GM18507 (cell line): ENCODE results near the gene ARHGEF7.

Experiments
- DNase-seq: peaks from one replicate; pipeline ENCODE4 v3.0.0; 2011; ENCODE audit warnings: low read depth; ENCODE audit not compliant: insufficient read length; ENCODE audit errors: extremely low spot score
- FAIRE-seq: peaks from 2 replicates; lab custom pipeline; 2011; peaks lifted over from hg19 to GRCh38; lab: Jason Lieb, UNC

The ARHGEF7 gene

DNA sequence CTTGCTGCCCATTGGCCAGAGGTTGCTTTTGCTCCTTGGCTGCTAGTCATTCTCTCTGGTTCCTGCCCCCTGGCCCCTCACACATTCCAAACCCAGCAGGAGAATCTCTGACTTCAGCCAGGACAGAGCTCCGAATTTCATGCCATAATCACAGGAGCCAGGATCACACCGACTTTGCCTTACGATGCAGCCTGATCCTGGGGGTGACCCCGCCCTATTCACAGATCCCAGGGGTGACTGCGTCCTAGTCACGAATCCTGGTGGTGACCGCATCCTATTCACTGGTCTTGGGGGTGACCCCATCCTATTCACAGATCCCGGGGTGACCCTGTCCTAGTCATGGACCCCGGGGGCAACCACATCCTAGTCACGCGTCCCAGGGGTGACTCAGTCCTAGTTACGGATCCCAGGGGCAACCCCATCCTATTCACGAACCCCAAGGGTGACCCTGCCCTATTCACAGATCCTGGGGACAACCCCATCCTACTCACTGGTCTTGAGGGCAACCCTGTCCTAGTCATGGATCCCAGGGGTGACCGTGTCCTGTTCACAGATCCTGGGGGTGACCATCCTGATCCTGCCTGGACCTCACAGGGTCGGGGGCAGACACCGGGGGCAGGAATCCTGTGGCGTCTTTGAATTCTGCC, 198.0 kb downstream of the ARHGEF7 start:
- no peak for DNase-seq
- FAIRE-seq, result no peak

DNA sequence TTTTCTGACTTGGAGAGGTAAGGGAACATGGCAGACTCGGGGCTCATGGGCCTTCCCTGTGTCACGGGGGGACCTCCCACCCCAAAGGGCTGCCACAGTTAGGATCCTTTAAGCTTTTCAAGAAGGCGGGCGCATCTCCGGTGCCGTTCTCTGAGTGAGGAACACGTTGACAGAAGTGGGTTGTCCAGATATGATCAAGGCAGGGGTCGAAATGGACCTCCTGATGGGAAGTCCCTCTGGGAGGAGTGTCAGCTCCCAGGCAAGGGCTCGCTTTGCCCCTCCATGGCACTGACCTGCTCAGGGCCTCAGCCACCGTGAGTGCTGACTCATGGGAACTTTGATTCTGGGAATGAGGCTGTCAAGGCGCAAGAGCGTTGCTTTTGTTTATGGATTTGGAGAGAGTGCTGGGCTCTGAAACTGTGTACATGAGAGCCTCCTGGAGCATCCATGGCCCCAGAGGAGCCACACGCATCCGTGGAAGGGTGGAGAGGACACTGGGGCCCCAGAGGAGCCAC, 198.9 kb downstream of the ARHGEF7 start:
- FAIRE-seq, result no peak
- no peak for DNase-seq

DNA sequence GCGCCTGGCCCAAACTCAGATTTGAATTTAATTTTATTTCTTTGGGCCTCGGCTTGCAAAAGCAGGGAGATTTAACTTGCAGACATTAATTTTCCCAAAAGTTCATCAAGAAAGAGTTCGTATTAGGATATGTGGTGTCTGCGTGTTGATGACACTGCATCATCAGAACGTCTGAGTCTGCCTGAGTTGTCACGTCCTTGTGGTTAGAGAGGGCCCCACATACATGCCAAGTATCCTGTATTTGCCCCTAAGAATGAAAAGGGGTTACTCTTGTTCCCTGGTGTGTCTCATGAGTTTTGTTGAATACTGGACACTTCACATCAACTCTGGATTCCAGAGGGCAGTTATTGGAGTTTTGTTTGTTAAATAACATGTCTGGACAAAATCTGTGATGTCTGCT, 199.7 kb downstream of the ARHGEF7 start:
- no peak for FAIRE-seq

DNA sequence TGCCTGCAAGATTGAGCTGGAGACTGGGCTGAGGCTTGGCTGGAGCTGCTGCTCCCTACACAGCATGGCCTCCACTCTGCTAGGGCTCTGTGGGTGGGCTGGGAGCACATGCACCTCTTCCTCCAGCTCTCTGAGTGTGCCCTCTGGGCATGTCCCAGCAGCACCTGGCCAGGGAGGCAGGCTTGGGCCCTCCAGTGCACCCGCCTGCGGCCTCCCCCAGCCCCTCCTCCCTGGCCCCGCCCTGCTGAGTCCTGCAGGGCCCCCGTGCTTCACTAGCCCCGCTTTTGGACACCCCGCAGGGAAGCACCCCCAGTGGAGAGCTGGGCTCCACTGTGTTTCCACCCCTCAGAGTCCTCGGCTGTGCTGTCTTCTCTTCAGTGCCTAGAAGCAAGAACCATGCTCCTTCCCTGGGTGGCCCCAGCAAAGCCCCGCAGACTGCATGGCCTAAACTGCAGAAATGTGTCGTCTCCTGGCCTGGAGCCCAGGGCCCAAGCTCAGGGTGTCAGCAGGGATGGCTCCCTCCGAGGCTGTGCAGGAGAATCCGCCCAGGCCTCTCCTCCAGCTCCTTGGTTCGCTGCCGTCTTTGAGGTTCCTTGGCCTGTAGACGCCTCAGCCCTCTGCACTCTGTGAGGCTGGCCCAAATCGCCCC, 200.4 kb downstream of the ARHGEF7 start:
- DNase-seq, result no peak
- no peak for FAIRE-seq

More for the DNA sequence above, 199.7 kb downstream of the ARHGEF7 start:
- DNase-seq, result no peak

DNA sequence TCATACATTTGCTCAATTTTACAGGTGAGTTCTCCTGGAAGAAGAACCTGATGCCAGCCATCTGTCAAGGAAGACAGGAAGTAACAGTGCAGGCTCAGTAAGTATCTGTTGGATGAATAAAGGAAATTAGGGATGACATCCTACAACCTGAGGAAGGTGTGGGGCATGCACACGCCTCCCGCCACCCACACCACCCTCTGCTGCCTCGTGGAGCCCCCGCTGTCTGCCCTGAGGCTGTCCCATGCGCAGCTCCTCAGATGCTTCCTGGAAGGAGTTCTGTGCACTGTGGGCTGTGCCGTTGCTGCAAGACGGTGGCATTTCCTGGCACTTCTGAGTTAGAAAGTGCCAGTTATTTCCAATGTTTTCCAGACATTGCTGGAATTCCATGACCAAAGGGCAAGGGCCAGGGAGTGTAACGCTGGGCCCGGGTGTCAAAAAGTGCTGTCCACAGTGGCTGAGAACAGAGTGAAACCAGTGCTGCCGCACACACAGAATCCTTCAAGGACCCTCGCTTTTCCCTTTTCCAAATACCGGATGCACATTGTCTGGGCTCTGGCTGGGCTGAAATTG, 201.1 kb downstream of the ARHGEF7 start:
- FAIRE-seq (no peak), DNase-seq (no peak)

DNA sequence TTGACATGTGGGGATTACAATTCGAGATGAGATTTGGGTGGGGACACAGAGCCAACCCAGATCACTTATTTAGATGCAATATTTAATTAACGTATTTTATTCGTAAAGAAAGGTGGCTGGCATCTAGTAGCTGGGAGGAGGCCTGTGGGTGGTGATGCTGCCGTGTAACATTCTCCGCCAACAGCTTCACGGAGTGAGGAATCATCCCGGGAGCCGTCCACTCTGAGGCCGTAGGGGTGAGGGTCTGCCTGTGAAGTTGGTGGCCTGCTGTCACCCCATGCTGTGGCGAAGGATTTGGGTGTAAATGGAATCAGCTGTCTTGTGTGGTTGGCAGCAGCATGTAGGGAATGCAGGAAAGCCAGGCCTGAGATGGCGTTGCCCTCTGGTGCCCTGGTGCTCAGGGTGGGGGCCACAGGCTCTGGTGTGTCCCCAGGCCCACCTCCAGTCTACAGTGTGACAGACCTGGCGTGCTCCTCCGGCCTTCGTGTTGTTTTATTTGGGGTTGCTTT, 202.0 kb downstream of the ARHGEF7 start:
- FAIRE-seq (no peak), DNase-seq (no peak)

DNA sequence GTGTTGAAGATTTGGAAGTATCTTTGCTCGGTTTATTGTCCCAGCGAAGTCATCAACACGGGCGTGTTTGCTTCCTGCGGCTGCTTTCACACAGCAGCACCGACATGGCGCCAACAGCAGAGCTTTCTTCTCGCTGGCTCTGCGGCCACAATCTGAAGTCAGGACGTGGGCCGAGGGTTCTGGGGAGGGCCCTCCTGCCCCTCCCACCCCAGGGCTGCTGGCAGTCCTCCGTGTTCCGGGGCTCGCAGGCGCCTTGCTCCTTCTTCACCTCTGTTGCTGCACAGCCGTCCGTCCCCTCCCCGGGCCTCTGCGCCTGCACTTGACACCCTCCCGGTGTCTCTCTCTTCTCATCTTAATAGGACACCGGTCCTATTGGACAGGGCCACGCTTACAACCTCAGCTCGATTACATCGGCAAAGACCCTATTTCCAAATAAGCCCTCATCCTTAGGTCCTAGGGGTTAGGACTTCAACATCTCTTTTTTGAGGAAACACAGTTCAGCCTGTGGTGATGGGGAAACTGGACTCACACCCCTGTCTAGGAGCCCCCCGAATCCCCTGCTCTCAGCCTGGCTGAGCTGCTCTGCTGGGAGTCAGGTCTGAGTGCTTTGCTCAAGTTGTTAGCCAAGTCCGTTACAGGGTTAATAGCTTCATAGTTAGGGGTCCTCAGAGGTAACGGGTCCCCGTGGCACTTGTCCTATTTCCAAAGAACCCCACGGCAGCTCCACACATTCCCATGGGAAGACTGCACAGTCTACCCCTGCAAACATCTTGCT, 202.6 kb downstream of the ARHGEF7 start:
- FAIRE-seq (no peak), DNase-seq (no peak)

DNA sequence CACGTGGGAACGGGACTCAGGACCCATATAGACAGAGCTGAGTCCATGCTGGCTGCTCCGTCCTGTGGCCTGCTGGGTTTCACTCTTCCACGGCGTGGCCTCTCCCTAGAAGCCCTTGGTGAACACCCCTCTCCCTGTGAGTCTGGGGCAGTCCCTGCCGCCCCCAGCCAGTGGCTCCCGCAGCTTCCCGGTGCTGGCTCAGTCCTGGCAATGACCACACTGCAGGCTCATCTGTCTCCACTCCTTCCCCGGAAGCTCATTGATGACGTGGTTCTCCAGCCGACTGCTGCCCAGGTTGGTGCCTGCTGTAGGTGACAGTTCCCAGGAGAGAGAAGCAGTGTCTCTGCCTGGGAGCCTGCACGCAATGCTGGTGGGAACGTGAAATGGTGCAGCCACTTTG, 203.3 kb downstream of the ARHGEF7 start:
- DNase-seq (no peak), FAIRE-seq (no peak)

DNA sequence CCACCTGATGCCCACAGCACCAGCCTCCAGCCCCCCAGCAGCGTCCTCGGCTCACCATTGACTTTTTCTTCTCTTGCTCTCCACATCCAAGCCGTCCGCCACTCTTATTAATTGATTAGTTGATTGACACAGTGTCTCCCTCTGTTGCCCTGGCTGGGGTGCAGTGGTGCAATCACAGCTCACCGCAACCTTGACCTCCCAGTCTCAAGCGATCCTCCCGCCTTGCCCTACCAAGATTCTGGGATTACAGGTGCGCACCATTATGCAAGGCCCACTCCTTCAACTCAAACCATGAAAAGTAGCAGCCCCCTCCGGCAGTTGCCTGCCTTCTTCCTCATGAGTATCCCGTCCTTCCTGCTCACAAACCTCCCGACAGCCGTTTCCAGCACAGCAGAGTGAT, 204.4 kb downstream of the ARHGEF7 start:
- no peak for FAIRE-seq
- no peak for DNase-seq

DNA sequence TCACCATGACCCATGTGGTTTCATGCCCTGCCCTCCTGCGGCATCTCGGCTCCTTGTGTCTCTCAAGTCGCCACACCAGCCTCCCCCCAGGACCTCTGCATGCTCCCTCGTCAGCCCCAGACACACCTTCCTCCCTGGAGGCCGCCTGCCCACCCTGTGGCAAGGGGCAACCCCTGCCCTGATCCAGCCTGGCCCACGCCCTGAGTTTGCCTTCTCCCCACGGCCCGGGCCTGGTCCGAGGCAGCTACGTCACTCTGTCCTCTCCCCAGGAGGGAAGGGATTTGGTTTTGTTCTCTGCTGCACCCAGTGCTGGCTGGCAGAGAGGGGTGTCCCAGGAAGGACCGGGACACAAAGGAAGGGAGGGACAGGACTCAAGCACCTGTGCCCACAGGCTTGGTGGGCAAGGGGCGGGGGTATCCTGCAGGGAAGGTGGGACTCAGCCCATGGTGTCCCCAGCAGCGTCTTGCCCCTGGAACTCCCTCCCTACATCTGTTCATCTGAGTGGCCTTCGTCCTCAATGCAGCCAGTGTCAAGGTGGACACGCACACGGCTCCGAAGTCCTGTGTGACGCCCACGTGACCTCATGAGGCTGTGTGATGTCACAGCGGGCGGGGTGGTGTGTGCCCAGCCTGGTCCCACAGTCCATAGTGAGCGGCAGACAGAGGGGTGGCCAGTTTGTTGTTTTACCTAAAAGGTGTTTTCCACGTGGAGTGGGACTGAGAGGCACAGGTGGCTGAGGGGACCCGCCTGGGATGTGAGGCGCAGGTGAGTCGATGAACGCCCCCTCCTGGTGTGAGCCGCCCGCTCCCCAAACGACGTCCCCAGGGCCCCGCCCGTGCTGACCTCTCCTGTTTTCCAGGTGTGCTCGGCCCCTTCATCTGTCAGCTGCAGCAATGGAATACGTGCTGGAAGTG, 205.1 kb downstream of the ARHGEF7 start, which contains the start of gene TEX29:
Gene TEX29 (plus strand): TSS at position 645 of the 914 bp plus-strand sequence. CDS start 249 bp downstream, at position 894.
- DNase-seq (no peak), FAIRE-seq (no peak)

DNA sequence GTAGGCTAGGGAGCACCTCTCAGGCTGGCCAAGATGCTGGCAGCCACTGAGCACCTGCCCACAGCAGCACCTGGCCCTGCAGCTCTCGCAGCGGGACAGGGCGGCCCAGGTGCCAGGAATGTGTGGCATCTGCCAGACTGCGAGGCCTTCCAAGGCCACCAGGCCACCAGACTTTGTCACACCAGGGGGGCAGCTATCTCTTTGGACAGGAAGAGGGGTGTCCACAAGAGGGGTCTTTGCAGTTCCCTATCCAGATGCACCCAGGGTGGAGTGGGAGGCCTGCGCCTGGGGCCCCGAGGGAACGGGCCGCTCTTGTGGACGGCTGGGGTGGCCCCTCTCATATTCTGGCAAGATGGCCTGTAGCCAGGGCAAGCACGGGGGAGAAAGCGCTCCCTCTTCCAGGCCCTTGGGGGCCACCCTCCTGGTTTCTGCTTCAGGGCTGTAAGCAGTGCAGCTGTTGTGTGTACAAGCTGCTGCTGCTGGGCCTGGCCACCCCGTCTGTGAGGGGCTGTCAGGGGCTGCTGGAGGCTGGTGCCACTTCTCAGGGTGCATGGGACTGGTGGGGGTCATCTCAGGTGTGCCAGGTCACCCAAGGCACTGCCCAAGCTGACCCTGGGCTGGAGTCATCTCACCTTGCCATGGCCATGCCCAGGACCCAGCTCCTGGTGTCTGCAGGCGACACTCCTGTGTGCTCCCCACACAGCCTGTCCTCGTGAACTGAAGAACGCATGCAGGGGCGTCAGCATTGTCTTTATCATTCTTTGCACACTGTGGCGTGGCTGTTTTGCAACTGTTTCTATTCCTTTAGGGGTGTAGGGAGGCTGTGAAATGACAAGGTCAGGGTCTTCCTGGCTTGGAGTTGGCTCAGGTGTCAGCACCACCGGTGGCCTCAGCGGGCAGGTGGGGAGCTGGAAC, 207.1 kb downstream of the ARHGEF7 start:
- FAIRE-seq, result no peak
- no peak for DNase-seq

DNA sequence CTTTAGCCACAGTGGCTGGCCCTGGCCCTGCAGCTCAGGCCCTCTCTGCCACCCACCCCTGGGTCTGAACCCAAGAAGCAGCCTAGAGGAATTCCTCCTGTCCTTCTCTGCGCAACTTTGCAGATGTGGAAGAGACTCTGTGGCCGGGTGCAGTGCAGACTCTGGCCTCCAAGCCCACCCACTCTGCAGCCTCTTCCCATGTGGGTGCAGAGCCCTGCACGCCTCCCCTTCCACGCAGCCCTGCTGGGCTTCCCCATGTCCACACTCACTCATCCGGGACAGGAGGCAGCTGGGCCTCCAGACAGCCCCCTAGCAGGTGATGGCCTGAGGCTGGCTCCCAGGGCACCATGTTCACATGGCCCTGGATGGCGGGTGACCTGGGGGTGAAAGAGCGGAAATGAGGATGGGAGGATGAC, 207.8 kb downstream of the ARHGEF7 start:
- FAIRE-seq (no peak), DNase-seq (no peak)

DNA sequence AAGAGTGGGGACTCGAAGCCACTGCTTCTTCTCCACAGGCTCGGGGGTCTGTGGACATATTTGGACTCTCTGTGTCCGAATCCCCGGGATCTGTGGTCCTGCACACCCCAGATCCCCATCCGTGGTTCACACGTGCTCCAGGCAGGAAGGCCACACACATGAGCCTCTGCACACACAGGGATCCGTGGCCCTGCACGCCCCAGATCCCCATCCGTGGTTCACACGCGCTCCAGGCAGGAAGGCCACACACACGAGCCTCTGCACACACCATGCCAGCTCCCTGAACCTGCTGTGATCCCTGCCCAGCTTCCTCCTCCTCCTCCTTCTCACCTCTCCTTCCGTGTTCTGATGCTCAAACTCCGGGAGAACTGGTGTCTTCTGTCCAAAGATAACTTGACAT, 208.4 kb downstream of the ARHGEF7 start:
- FAIRE-seq, result no peak
- no peak for DNase-seq

DNA sequence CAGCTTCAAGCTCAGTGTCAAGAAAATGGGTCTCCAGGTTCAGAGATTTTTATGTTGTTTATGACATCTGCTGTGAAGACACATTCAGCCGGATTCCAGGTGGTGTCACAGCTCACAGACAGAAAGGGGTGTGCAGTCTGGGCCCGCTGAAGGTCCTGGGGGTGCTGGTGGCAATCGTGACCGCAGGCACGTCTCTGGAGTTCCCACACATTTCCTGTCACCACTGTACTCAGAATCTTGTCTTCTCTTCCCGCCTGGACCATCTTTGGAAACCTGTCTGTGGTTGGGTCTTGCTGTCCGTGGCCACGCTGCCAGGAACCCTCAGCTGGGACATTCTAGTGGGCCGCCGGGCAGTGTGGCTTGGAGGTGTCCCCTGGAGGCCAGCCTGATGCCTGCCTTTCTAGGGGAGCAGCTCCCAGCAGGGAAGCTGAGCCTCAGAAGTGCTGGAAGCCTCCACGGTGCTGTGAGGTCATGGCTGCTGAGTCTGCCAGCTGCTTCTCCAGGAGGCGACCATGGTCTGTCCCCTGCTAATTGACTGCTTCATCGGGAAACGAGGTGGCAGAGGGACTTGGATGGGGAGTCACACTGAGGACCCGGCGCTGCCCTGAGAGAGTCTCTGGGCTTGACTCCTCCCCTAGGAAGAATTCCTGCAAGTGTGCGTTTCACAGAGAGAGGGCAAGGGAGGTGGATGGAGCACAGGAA, 209.0 kb downstream of the ARHGEF7 start:
- FAIRE-seq (no peak), DNase-seq (no peak)

DNA sequence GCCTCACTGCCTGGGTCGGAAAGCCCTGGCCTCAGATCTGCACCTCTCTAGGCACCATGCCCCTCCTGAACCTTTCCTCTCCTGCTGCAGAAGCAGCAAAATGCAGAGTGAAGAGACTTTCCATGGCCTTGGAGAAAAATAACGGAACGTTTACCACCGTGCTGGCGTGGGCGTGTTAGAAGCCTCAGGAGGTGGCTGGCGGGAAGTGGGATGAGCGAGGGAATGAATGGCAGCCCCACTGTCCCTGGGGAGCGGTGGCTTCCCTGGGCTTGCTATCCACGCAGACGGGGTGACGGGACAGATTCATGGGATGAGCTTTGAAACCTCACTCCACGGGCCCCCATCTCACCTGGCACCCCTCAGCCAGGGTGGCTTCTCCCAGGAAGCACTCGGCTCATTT, 209.6 kb downstream of the ARHGEF7 start:
- DNase-seq (no peak), FAIRE-seq (no peak)

DNA sequence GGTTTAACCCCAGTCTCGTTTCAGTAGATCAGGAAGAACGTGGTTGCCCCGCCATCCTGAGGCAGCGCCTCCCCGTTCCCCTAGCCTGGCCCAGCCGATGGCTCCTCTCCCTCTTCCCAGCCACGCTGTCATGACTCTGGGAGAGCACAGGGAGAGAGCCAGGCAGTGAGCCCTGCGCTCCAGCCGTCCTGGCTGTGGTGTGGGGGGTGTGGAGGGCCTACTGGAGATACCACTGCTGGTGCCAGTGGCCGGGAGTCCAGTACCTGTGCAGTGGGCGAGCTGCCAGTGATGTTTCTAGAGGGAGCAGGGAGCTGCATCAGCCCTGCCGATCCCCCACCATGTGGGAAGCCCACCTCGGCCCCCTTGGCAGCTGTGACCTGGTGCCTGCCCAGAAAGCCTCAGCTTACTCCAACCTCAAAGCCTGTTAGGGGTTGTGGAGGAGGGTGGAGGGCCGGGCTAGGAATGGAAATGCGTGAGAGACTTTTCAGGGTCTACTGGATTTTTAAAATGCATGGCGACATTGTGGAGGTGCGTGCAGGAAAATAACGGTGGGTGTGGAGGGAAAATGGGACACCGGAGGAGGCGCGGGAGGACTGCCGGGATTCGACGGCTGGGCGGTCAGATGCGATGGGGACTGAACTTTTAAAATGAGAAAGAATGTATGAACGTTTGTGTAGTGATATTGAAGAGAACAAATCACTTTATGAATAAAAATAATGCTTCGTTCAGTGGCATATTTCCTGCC, 210.2 kb downstream of the ARHGEF7 start:
- DNase-seq (no peak), FAIRE-seq (no peak)
